ENCODE data around the gene PSMA5.

The PSMA5 gene

DNA sequence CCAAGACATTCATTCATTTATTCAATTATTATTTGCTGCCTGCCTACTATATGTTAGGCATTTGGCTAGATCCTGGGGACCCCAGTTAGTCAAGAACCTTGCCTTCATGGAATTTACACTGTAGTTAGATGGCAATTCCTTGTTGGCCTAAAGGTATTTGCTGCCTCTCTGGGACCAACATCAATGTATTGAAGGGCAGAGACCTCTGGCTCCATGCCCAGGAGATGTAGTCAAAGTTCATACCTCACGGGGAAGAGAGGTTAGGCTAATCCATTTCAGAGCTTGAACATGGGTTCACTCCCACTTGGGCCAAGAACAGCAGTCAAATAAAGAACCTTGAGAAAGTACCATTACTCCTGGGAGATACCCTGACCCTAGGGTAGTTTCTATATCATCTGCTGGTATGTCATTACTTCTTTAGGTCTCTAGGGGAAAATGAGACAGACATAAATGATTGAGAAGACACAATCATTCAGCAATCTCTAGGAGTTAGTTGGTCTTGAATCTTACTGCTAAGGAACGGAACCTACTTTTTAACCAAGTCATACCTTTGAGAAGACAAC lies 60.5 kb downstream of the PSMA5 start:
- DNase-seq = no peak

- DNase-seq = no peak
Observed at GRCh38 chr1:109361649-109362048, 64.6 kb downstream of the PSMA5 start.

- DNase-seq = no peak
Observed at GRCh38 chr1:109361069-109361468, 65.2 kb downstream of the PSMA5 start.

GRCh38 chr1:109357616-109358015 lies 68.6 kb downstream of the PSMA5 start:
- DNase-seq = peak; percentile 58

DNA sequence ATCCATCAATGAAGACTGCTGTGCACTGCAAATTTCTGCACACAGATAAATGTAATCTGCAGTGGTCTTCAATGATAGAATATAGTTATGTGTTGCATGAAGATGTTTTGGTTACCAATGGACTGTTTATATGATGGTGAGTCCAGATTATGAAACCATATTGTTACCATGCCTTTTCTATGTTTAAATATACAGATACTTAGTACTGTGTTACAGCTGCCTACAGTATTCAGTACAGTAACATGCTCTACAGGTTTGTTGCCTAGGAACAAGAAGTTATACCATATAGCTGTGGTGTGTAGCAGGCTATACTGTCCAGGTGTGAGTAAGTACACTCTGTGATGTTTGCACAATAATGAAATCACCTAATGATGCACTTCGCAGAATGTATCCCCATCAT lies 69.3 kb downstream of the PSMA5 start:
- no peak for DNase-seq

DNA sequence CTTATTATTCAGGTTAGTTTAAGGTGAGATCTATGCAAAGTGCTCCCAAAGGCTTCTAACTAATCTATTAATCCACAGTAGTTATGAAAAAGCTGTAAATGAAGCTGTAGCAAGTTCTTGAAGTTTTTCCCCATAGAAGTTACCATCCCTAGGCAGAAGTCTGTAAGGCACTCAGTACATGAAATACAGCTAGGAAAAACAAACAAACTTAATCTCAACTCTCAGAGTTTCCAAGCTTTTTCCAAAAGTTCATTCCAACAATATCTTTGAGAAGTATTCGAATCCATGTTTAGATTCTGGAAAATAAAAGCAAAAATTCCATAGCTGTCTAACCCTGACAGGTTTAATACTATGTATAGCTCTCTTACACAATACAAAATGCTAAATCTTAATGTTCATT lies 69.7 kb downstream of the PSMA5 start:
- DNase-seq = no peak

DNA sequence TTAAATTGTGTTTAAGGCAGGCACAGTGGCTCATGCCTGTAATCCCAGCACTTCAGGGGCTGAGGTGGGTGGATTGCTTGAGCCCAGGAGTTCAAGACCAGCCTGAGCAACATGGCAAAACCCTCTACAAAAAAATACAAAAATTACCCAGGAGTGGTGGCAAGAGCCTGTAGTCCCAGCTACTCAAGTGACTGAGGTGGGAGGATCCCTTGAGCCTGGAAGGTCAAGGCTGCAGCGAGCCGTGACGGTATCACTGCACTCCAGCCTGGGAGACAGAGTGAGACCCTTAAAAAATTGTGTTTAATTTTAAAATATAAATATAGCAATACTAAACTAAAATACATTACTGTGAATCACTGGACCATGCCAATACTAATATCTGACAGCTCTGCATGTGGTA lies 71.3 kb downstream of the PSMA5 start:
- no peak for DNase-seq

DNA sequence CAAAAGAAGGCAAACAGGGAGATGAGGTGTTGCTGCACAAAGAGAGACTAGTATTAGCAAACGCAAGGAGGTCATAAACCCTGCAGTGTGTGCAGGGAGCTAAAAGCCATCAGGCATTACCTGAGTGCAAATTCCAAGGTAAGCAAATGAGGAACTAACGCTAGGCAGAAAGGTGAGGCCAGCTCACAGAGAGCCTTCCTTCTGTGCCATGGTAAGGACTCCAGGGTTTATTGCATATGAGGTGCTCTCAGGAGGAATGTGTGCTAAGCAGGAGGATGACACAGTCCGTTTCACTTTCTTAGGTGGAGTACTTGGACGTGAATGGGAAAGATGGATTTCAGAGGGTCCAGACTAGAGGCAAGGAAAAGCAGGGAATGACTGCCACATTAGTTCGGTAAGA lies 74.8 kb downstream of the PSMA5 start:
- no peak for DNase-seq

DNA sequence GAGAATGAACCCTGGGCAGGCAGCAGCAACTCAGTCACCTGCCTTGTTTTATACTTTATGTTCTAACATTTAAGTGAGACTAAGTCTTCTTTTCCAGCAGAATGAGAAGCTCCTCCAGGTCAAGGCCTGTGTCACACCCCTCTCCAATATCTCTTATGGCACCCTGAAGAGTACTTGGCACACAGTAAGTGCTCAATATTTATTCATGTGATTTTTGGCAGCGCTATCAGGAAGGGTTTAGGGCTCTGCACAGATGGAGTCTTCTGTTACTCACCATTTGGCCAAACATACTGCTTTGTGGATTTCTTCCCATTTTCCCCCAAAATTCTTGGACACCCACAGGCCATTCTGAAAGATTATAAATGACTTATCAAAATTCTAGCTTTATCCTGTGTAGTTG lies 75.6 kb downstream of the PSMA5 start:
- DNase-seq = no peak

DNA sequence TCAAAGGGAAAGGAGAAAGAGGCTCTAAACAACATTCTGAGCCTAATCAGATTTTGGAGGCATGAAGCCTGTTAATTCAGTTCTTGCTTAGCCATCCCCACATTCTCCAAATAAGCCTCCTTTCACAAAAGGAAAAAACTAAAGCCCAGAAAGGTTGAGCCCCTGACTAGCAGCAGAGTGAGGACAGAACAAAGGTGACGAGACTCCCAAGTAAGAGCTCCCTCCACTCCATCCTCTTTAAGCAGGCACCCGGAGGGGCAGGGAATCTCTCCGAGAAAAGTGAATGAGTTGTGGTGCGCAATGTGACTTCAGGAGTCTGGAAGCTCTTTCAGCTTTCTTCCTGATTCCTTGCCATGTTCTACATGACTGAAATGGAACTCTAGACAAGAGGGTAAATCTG lies 76.1 kb downstream of the PSMA5 start:
- DNase-seq = no peak

All from NCI-H226 (cell line).